Measurements from ENCODE around the gene RNF187. TPM values are rescaled to one million over a fixed set of nuclear protein-coding genes. Genes with fewer than 3 reads are reported as not detected.

The RNF187 gene
- total and polyA plus RNA-seq, 2 of the 4 experiments (the other 2 are of a cell fraction): 14.0 to 55.4 TPM

DNA sequence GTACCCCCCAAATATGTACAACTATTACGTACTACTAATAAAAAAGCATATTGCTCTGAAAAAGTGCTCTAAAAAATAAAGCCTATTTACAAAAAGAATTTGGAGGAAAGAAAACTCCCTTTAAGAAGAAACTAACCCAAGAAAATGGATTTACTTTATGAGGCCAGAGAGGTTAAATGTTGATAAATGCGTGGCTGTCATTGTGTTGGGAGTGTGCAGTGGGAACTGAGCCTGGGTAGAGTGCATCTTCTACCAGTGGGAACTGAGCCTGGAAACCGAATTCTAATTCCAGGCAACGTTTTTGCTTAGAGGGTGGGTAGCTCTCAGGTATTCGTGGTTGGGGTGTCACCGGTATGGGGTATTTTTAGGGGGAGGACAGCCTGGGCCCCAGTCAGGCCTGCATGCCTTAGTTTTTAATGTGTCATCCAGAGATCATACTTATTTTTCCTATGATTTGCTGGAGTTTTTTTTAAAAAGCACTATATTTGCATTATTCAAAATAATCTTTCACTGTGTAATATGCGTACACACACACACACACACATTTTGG, 24.1 kb upstream of the RNF187 start:
- intact Hi-C loops (cut with micrococcal nuclease): no loop called here
- H3K9me1 ChIP-seq (ENCODE audit: insufficient read depth, low read length): no peaks in the 10 kb centered on the region
- no peak overlapping the region for H2AFZ ChIP-seq (replicated peaks; ENCODE audit: low read length, poor library complexity)
- H3K14ac ChIP-seq (replicated peaks; ENCODE audit: low read depth, low read length): no peak overlapping the region
- no peak overlapping the region for H2BK5ac ChIP-seq (ENCODE audit: low read depth, low read length, poor library complexity, severe bottlenecking)
- peaks cover 2% of the 10 kb centered on the region; the same call in 1 of the 2 replicates for H3K4me1 ChIP-seq (ENCODE audit: control insufficient read depth, insufficient read depth, low read length)
- POLR2A ChIA-PET (ENCODE audit: unreplicated experiment): no interaction called here
- no peak for DNase-seq
- no peak overlapping the region for H2AK5ac ChIP-seq (ENCODE audit: low read depth, low read length)
- H2BK15ac ChIP-seq (ENCODE audit: low read depth, low read length): no peak overlapping the region
- no peak overlapping the region for H4K5ac ChIP-seq (ENCODE audit: low read depth, low read length)
- dilution Hi-C loops (cut with HindIII; ENCODE audit: low sequenced_read_pairs, unreplicated experiment): no loop called here
- no peak overlapping the region for H3K4ac ChIP-seq (ENCODE audit: low read depth, low read length)
- no peak overlapping the region for H2AK9ac ChIP-seq (replicated peaks; ENCODE audit: low read depth, low read length, poor library complexity)
- no peaks in the 10 kb centered on the region; the same call in 1 of the 2 replicates for H4K20me1 ChIP-seq (ENCODE audit: insufficient read depth, low read length)
- ATAC-seq (ENCODE audit: low read depth): no peak
- H4K91ac ChIP-seq (ENCODE audit: insufficient read depth, low read depth, low read length): no peak overlapping the region
- 40% methylated on average over 1 of the region's 7 CpGs; no CpG with 5 or more reads in 1 of the 2 experiments for WGBS, 2 experiments (ENCODE audit: extremely low coverage in 2 of 2, insufficient read length in 1 of 2)
- in situ Hi-C loops (cut with MboI; ENCODE audit: low sequenced_read_pairs): no loop called here
- peaks cover 17% of the 10 kb centered on the region for H3K27me3 ChIP-seq (ENCODE audit: control insufficient read depth, insufficient read depth, low read length)
- H3K9me3 ChIP-seq (ENCODE audit: control insufficient read depth, insufficient read depth, low read length): no peaks in the 10 kb centered on the region
- no peaks in the 10 kb centered on the region for H3K36me3 ChIP-seq (ENCODE audit: control insufficient read depth, insufficient read depth, low read length)
- CTCF ChIA-PET: no interaction called here
- H3K27ac ChIP-seq (ENCODE audit: insufficient read depth, low read length): no peak overlapping the region
- no peak overlapping the region for H3K23ac ChIP-seq (ENCODE audit: low read depth, low read length)
- peaks cover 0 to 10% of the 10 kb centered on the region in 2 experiments; a peak in 2 of 4 replicates for H3K79me1 ChIP-seq (ENCODE audit: low read depth in 1 of 2, low read length in 2 of 2)
- no peak overlapping the region for H3K4me2 ChIP-seq (ENCODE audit: low read depth, low read length)
- no TSS peak for BruUV-seq (replicated peaks)
- no peak overlapping the region for H3K9ac ChIP-seq (ENCODE audit: low read depth, low read length)
- no peak overlapping the region for H3K4me3 ChIP-seq (ENCODE audit: insufficient read depth, low read depth, low read length)
- H2BK120ac ChIP-seq (ENCODE audit: low read depth, low read length): no peak overlapping the region
- H4K8ac ChIP-seq (ENCODE audit: low read depth in 2 of 2, low read length in 2 of 2): no peak overlapping the region
- no peak overlapping the region for H3K18ac ChIP-seq (ENCODE audit: low read depth, low read length)
- H3K56ac ChIP-seq (ENCODE audit: extremely low read depth, insufficient read depth, low read length): no peak overlapping the region
- no peak overlapping the region for H2BK20ac ChIP-seq (ENCODE audit: low read depth, low read length)
- TF ChIP-seq RFX5 (IDR thresholded peaks at IDR 0.05; ENCODE audit: low read depth, low read length): no peak
- TF ChIP-seq, protein P1, sequence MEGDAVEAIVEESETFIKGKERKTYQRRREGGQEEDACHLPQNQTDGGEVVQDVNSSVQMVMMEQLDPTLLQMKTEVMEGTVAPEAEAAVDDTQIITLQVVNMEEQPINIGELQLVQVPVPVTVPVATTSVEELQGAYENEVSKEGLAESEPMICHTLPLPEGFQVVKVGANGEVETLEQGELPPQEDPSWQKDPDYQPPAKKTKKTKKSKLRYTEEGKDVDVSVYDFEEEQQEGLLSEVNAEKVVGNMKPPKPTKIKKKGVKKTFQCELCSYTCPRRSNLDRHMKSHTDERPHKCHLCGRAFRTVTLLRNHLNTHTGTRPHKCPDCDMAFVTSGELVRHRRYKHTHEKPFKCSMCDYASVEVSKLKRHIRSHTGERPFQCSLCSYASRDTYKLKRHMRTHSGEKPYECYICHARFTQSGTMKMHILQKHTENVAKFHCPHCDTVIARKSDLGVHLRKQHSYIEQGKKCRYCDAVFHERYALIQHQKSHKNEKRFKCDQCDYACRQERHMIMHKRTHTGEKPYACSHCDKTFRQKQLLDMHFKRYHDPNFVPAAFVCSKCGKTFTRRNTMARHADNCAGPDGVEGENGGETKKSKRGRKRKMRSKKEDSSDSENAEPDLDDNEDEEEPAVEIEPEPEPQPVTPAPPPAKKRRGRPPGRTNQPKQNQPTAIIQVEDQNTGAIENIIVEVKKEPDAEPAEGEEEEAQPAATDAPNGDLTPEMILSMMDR (conservative IDR thresholded peaks at IDR 0.05; ENCODE audit: low read depth, low read length): no peak
- TF ChIP-seq, protein P2, sequence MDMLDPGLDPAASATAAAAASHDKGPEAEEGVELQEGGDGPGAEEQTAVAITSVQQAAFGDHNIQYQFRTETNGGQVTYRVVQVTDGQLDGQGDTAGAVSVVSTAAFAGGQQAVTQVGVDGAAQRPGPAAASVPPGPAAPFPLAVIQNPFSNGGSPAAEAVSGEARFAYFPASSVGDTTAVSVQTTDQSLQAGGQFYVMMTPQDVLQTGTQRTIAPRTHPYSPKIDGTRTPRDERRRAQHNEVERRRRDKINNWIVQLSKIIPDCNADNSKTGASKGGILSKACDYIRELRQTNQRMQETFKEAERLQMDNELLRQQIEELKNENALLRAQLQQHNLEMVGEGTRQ (IDR thresholded peaks at IDR 0.05; ENCODE audit: low read depth, low read length): no peak
- no peak for TF ChIP-seq MAFK (IDR thresholded peaks at IDR 0.05; ENCODE audit: low read depth, low read length)
- no peak for TF ChIP-seq CEBPB (IDR thresholded peaks at IDR 0.05; ENCODE audit: low read depth, low read length)
- TF ChIP-seq POLR2A (IDR thresholded peaks at IDR 0.05; ENCODE audit: low read depth, low read length): no peak
- TF ChIP-seq RAD21 (IDR thresholded peaks at IDR 0.05; ENCODE audit: low read length): no peak
- TF ChIP-seq MXI1 (IDR thresholded peaks at IDR 0.05; ENCODE audit: borderline replicate concordance, low read depth, low read length): no peak
- no peak for TF ChIP-seq SMC3 (IDR thresholded peaks at IDR 0.05; ENCODE audit: low read depth, low read length)
